WTC11 (cell line): ENCODE results near the gene SVIL. TPM values are rescaled to one million over a fixed set of nuclear protein-coding genes. Genes with fewer than 3 reads are reported as not detected.

Source experiments
- ATAC-seq: fragments of 200-7000 bp; cut with Tn5 transposase; 2 replicates; pipeline ENCODE4 v1.10.0; 2021; ENCODE audit warnings: mild to moderate bottlenecking, moderate library complexity
- CTCF ChIA-PET: fragments of 300-600 bp; sonication (Branson Sonifier 250); formaldehyde crosslinking; loops from one replicate; lab custom pipeline; 2021; ENCODE audit warnings: antibody characterized with exemption; lab: Charles Lee
- POLR2A ChIA-PET: fragments of 350-600 bp; sonication (Branson Sonifier 250); formaldehyde crosslinking; loops from one replicate; lab custom pipeline; 2021; ENCODE audit warnings: antibody characterized with exemption; lab: Charles Lee
- DNase-seq: peaks from one replicate; pipeline ENCODE4 v3.0.0; 2021; ENCODE audit warnings: low spot score
- H3K27ac Mint-ChIP-seq: 2 replicates; pipeline ENCODE4 v1.8.0; 2021; ENCODE audit warnings: mixed read lengths
- H3K27me3 Mint-ChIP-seq: 2 replicates; pipeline ENCODE4 v1.8.0; 2021; ENCODE audit warnings: low read depth, mild to moderate bottlenecking, moderate library complexity, mixed read lengths
- H3K36me3 Mint-ChIP-seq: 2 replicates; pipeline ENCODE4 v1.8.0; 2021; ENCODE audit warnings: mixed read lengths
- H3K4me1 Mint-ChIP-seq: 2 replicates; pipeline ENCODE4 v1.8.0; 2022; ENCODE audit warnings: mixed read lengths
- H3K4me3 Mint-ChIP-seq: 2 replicates; pipeline ENCODE4 v1.8.0; 2021; ENCODE audit warnings: mild to moderate bottlenecking, moderate library complexity, mixed read lengths
- H3K9me3 Mint-ChIP-seq: 2 replicates; pipeline ENCODE4 v1.8.0; 2021; ENCODE audit warnings: mixed read lengths
- CBFB ChIP-seq: sonication (generic); formaldehyde crosslinking; IDR thresholded peaks from 2 replicates; pipeline ENCODE4 v1.8.1; 2022; ENCODE audit warnings: mild to moderate bottlenecking, low read depth, missing genetic modification reagents
- EMX1 ChIP-seq: fragments of 250-450 bp; sonication (Bioruptor Pico); IDR thresholded peaks from 2 replicates; pipeline ENCODE4 v1.8.0; 2021; ENCODE audit warnings: mild to moderate bottlenecking
- ESRRA ChIP-seq: sonication (generic); formaldehyde crosslinking; IDR thresholded peaks from 2 replicates; pipeline ENCODE4 v1.8.1; 2022; ENCODE audit warnings: mild to moderate bottlenecking, missing genetic modification reagents, borderline replicate concordance
- FOXP1 ChIP-seq: sonication (generic); formaldehyde crosslinking; IDR thresholded peaks from 2 replicates; pipeline ENCODE4 v1.8.0; 2022; ENCODE audit warnings: missing genetic modification reagents, mild to moderate bottlenecking, moderate library complexity, borderline replicate concordance
- GABPB1 ChIP-seq: sonication (generic); formaldehyde crosslinking; IDR thresholded peaks from 2 replicates; pipeline ENCODE4 v1.8.1; 2023; ENCODE audit warnings: mild to moderate bottlenecking, missing genetic modification reagents
- IRF2 ChIP-seq: sonication (generic); formaldehyde crosslinking; IDR thresholded peaks from 2 replicates; pipeline ENCODE4 v1.8.0; 2022; ENCODE audit warnings: low read depth, missing genetic modification reagents, borderline replicate concordance
- JAZF1 ChIP-seq: fragments of 250-450 bp; sonication (Bioruptor Pico); IDR thresholded peaks from 2 replicates; pipeline ENCODE4 v1.9.0; 2021; ENCODE audit warnings: moderate library complexity, mild to moderate bottlenecking, inconsistent platforms
- MYBL2 ChIP-seq: sonication (generic); formaldehyde crosslinking; IDR thresholded peaks from 2 replicates; pipeline ENCODE4 v1.8.1; 2023; ENCODE audit warnings: mild to moderate bottlenecking, moderate library complexity, missing genetic modification reagents
- NFE2L1 ChIP-seq: sonication (generic); formaldehyde crosslinking; IDR thresholded peaks from 2 replicates; pipeline ENCODE4 v1.8.1; 2023; ENCODE audit warnings: missing genetic modification reagents
- SOX15 ChIP-seq: fragments of 250-450 bp; sonication (Bioruptor Pico); IDR thresholded peaks from 2 replicates; pipeline ENCODE4 v1.9.0; 2021; ENCODE audit warnings: mild to moderate bottlenecking
- ZNF232 ChIP-seq: sonication (generic); formaldehyde crosslinking; IDR thresholded peaks from 2 replicates; pipeline ENCODE4 v1.8.0; 2022; ENCODE audit warnings: mild to moderate bottlenecking, missing genetic modification reagents
- ZNF396 ChIP-seq: fragments of 250-450 bp; sonication (Bioruptor Pico); IDR thresholded peaks from 2 replicates; pipeline ENCODE4 v1.8.0; 2021; ENCODE audit warnings: mild to moderate bottlenecking, moderate library complexity, borderline replicate concordance
- ZNF671 ChIP-seq: fragments of 250-450 bp; sonication (Bioruptor Pico); IDR thresholded peaks from 2 replicates; pipeline ENCODE4 v1.8.0; 2021; ENCODE audit warnings: mild to moderate bottlenecking
- total RNA-seq: library from RNA; stranded (reverse); gene quantifications from 3 replicates; pipeline ENCODE4 v1.2.3, GENCODE V29; 2021
- TF ChIP-seq, protein P1 (sequence below): sonication (generic); formaldehyde crosslinking; IDR thresholded peaks from 2 replicates; pipeline ENCODE4 v1.8.0; 2022; ENCODE audit warnings: mild to moderate bottlenecking, missing genetic modification reagents
- TF ChIP-seq, protein P2 (sequence below): sonication (generic); formaldehyde crosslinking; IDR thresholded peaks from 2 replicates; pipeline ENCODE4 v1.8.0; 2023; ENCODE audit warnings: missing genetic modification reagents
- TF ChIP-seq, protein P3 (sequence below): sonication (generic); formaldehyde crosslinking; IDR thresholded peaks from 2 replicates; pipeline ENCODE4 v1.8.0; 2023; ENCODE audit warnings: mild to moderate bottlenecking, missing genetic modification reagents
- TF ChIP-seq, protein P4 (sequence below): fragments of 250-450 bp; sonication (Bioruptor Pico); conservative IDR thresholded peaks from 2 replicates; pipeline ENCODE4 v1.9.0; 2021; ENCODE audit warnings: mild to moderate bottlenecking
- TF ChIP-seq, protein P5 (sequence below): fragments of 250-450 bp; sonication (Bioruptor Pico); IDR thresholded peaks from 2 replicates; pipeline ENCODE4 v1.9.0; 2021; ENCODE audit warnings: mild to moderate bottlenecking

Gene SVIL
- total RNA-seq, 1 experiment from 2014 or later: 27.1 TPM

DNA sequence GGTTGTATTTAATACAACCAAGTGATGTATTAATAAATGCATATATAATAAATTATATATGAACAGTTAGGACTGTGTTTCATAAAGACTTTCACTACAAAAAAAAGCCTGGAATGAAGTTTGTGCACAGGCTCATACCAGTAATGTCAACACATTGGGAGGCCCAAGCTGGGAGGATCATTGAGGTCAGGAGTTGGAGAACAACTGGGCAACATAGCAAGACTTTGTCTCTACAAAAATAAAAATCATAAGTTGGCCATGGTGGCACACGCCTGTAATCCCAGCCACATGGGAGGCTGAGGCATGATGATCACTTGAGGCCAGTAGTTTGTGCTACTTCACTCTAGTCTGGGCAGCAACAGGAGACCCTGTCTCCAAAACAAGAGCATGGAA is 15.8 kb upstream of the SVIL start:
- H3K9me3 Mint-ChIP-seq: no peaks in the 10 kb centered on the region; the same call in 1 of the 2 replicates

DNA sequence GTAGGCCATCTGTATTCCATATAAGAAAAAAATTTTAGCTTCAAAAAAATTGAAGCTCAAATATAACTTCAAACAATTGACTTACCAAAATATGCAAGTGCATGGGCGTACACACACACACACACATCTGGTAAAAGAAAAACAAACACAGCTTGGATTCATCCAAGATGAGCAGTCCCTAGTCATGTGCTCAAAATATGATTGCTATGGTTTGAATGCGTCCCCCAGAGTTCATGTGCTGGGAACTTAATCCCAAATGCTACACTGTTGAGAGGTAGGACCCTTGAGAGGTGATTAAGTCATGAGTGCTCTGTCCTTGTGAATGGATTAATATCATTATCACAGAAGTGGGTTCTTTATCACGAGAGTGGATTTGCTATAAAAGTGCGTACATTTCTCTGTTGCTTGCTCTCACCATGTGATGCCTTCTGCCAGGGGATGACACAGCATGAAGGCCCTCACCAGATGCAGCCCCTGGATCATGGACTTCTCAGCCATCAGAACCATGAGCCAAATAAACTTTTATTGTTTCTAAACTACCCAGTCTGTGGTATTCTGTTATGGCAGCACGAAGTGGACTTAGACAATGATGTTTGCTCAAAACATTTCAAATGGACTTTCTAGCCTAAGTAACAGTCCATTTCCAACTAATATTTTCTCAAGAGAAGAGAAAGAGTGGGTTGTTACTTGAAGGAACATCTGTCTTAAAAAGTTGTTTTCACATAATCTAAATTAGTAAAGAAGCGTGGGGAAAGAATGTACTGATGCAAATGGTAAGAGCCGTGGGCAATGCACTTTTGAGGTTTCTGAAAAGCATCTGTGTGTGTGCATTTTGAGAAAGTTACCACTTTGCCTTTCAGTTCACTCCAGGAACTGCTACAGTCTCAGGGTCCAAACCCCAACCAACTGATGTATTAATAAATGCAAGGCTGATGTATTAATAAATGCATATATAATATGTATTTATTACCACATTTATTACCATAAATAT is 15.1 kb upstream of the SVIL start:
- Mint-ChIP-seq H3K36me3 (peaks cover 14% of the 10 kb centered on the region), H3K9me3 (no peaks in the 10 kb centered on the region; the same call in 1 of the 2 replicates)
- CTCF ChIA-PET: no interaction called here
- TF ChIP-seq SOX15 (CRISPR knock-in tag) (no peak), IRF2 (no peak), EMX1 (no peak), ZNF671 (CRISPR knock-in tag) (no peak), ESRRA (no peak), ZNF396 (no peak), CBFB (no peak)
- TF ChIP-seq, protein P1, sequence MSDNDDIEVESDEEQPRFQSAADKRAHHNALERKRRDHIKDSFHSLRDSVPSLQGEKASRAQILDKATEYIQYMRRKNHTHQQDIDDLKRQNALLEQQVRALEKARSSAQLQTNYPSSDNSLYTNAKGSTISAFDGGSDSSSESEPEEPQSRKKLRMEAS (CRISPR knock-in tag): no peak
- TF ChIP-seq, all 79 proteins: peak for 0
- Mint-ChIP-seq H3K27ac (no peak overlapping the region), H3K27me3 (no peaks in the 10 kb centered on the region), H3K4me3 (no peak overlapping the region), H3K4me1 (peaks cover 20% of the 10 kb centered on the region)
- POLR2A ChIA-PET: no interaction called here
- ATAC-seq (no peak), DNase-seq (no peak)

More for the DNA sequence above, 15.8 kb upstream of the SVIL start:
- H3K27me3 Mint-ChIP-seq: no peaks in the 10 kb centered on the region
- peaks cover 21% of the 10 kb centered on the region for H3K36me3 Mint-ChIP-seq
- DNase-seq (no peak), ATAC-seq (no peak)
- TF ChIP-seq, protein P2, sequence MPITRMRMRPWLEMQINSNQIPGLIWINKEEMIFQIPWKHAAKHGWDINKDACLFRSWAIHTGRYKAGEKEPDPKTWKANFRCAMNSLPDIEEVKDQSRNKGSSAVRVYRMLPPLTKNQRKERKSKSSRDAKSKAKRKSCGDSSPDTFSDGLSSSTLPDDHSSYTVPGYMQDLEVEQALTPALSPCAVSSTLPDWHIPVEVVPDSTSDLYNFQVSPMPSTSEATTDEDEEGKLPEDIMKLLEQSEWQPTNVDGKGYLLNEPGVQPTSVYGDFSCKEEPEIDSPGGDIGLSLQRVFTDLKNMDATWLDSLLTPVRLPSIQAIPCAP (CRISPR knock-in tag): no peak
- TF ChIP-seq ZNF232 (no peak), JAZF1 (CRISPR knock-in tag) (no peak), MYBL2 (CRISPR knock-in tag) (no peak), FOXP1 (no peak)
- TF ChIP-seq, protein P3, sequence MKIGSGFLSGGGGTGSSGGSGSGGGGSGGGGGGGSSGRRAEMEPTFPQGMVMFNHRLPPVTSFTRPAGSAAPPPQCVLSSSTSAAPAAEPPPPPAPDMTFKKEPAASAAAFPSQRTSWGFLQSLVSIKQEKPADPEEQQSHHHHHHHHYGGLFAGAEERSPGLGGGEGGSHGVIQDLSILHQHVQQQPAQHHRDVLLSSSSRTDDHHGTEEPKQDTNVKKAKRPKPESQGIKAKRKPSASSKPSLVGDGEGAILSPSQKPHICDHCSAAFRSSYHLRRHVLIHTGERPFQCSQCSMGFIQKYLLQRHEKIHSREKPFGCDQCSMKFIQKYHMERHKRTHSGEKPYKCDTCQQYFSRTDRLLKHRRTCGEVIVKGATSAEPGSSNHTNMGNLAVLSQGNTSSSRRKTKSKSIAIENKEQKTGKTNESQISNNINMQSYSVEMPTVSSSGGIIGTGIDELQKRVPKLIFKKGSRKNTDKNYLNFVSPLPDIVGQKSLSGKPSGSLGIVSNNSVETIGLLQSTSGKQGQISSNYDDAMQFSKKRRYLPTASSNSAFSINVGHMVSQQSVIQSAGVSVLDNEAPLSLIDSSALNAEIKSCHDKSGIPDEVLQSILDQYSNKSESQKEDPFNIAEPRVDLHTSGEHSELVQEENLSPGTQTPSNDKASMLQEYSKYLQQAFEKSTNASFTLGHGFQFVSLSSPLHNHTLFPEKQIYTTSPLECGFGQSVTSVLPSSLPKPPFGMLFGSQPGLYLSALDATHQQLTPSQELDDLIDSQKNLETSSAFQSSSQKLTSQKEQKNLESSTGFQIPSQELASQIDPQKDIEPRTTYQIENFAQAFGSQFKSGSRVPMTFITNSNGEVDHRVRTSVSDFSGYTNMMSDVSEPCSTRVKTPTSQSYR (CRISPR knock-in tag): no peak
- TF ChIP-seq, protein P4, sequence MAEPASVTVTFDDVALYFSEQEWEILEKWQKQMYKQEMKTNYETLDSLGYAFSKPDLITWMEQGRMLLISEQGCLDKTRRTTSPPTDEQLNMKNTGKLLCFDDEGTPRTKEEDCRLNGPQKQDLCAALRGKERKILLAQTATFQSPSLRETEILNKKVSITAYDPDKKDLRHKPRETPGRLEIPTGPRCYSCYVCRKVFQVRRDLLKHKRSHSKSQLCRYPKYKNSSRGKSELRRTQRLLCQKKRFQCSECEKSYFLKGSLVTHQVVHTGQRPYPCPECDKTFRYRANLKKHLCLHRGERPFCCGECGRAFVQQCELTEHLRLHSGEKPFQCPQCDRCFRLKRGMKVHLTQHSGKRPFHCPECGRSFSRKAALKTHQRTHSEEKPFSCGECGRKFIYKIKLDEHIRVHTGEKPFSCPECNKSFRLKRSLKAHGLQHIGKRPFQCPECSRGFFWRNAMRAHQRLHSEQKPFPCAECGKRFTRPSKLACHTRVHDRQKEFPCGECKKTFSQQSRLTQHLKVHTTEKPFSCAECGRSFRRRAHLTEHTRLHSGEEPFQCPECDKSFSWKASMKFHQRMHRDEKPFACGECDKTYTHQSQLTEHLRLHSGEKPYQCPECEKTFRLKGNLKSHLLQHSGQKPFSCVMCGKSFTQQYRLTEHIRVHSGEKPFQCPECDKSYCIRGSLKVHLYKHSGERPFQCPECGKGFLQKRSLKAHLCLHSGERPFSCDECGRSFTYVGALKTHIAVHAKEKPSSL (CRISPR knock-in tag): no peak
- TF ChIP-seq, protein P5, sequence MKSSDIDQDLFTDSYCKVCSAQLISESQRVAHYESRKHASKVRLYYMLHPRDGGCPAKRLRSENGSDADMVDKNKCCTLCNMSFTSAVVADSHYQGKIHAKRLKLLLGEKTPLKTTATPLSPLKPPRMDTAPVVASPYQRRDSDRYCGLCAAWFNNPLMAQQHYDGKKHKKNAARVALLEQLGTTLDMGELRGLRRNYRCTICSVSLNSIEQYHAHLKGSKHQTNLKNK (CRISPR knock-in tag): no peak
- H3K4me1 Mint-ChIP-seq: peaks cover 20% of the 10 kb centered on the region
- CTCF ChIA-PET: no interaction called here
- H3K4me3 Mint-ChIP-seq: no peak overlapping the region
- POLR2A ChIA-PET: no interaction called here
- no peak overlapping the region for H3K27ac Mint-ChIP-seq

DNA sequence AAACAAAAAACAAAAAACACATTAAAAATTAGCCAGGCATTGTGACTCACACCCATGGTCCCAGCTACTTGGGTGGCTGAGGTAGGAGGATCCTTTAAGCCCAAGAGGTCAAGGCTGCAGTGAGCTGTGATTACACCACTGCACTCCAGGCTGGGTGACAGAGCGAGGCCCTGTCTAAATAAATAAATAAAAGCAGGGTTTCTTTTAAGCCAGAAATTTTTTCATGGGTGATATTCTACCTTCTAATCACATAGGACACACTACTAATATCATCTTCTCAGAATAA is 14.2 kb upstream of the SVIL start:
- ChIA-PET POLR2A (no interaction called here), CTCF (no interaction called here)
- Mint-ChIP-seq H3K9me3 (no peaks in the 10 kb centered on the region), H3K4me1 (peaks cover 29% of the 10 kb centered on the region), H3K27me3 (no peaks in the 10 kb centered on the region), H3K36me3 (peaks cover 9% of the 10 kb centered on the region), H3K27ac (no peak overlapping the region), H3K4me3 (no peak overlapping the region)
- ATAC-seq: no peak
- TF ChIP-seq GABPB1: 0 out of 2 replicates have a peak, but pooled peaks have one; percentile 11
- no peak for TF ChIP-seq NFE2L1 (CRISPR knock-in tag)
- no peak for DNase-seq
